H9 (cell line): ENCODE data around the gene GDI1. TPM values are rescaled to one million over a fixed set of nuclear protein-coding genes. Genes with fewer than 3 reads are reported as not detected.

Source experiments
- DNase-seq: peaks from one replicate; pipeline ENCODE4 v3.0.0-alpha.2; 2017
- H2AFZ ChIP-seq: one replicate; pipeline ENCODE4 v1.6.1; 2013; ENCODE audit warnings: mild to moderate bottlenecking, low read length, control low read depth, moderate library complexity
- H2AK5ac ChIP-seq: 2 replicates; pipeline ENCODE4 v1.6.1; 2013; ENCODE audit warnings: low read length, control low read depth, mixed read lengths; ENCODE audit not compliant: insufficient read length
- H2BK120ac ChIP-seq: one replicate; pipeline ENCODE4 v1.6.1; 2013; ENCODE audit warnings: low read depth, mild to moderate bottlenecking, low read length, control low read depth, inconsistent platforms; ENCODE audit not compliant: poor library complexity, severe bottlenecking
- H2BK12ac ChIP-seq: 2 replicates; pipeline ENCODE4 v1.6.1; 2013; ENCODE audit warnings: low read length, control low read depth, mixed read lengths, low read depth; ENCODE audit not compliant: insufficient read length
- H2BK15ac ChIP-seq: 2 replicates; pipeline ENCODE4 v1.6.1; 2013; ENCODE audit warnings: low read depth, low read length, control low read depth
- H2BK20ac ChIP-seq: one replicate; pipeline ENCODE4 v1.6.1; 2013; ENCODE audit warnings: low read depth, mild to moderate bottlenecking, low read length, control low read depth, inconsistent platforms; ENCODE audit not compliant: poor library complexity, severe bottlenecking
- H2BK5ac ChIP-seq: 2 replicates; pipeline ENCODE4 v1.6.1; 2013; ENCODE audit warnings: low read length, control low read depth, mixed read lengths; ENCODE audit not compliant: insufficient read length
- H3K14ac ChIP-seq: 2 replicates; pipeline ENCODE4 v1.6.1; 2013; ENCODE audit warnings: low read length, control low read depth; ENCODE audit not compliant: insufficient read depth
- H3K18ac ChIP-seq: 2 replicates; pipeline ENCODE4 v1.6.1; 2013; ENCODE audit warnings: low read depth, mild to moderate bottlenecking, mixed read lengths, low read length, control low read depth; ENCODE audit not compliant: insufficient read length
- H3K23ac ChIP-seq: 2 replicates; pipeline ENCODE4 v1.6.1; 2013; ENCODE audit warnings: low read length, control low read depth, mixed read lengths, low read depth; ENCODE audit not compliant: insufficient read length
- H3K23me2 ChIP-seq: 2 replicates; pipeline ENCODE4 v1.6.1; 2013; ENCODE audit warnings: low read depth, mild to moderate bottlenecking, mixed read lengths, low read length, control low read depth; ENCODE audit not compliant: insufficient read length, poor library complexity, severe bottlenecking
- H3K27ac ChIP-seq: 2 replicates; pipeline ENCODE4 v1.5.1; 2013; ENCODE audit warnings: low read length, control low read depth, mixed read lengths, low read depth; ENCODE audit not compliant: insufficient read length
- H3K27me3 ChIP-seq: 2 replicates; pipeline ENCODE4 v1.6.1; 2013; ENCODE audit warnings: low read length, control low read depth, inconsistent platforms; ENCODE audit not compliant: insufficient read depth
- H3K4ac ChIP-seq: 2 replicates; pipeline ENCODE4 v1.6.1; 2013; ENCODE audit warnings: low read depth, mild to moderate bottlenecking, control low read depth, inconsistent platforms, low read length, moderate library complexity
- H3K4me1 ChIP-seq: 2 replicates; pipeline ENCODE4 v1.6.1; 2013; ENCODE audit warnings: low read length, control low read depth, inconsistent platforms; ENCODE audit not compliant: insufficient read depth
- H3K4me2 ChIP-seq: 2 replicates; pipeline ENCODE4 v1.6.1; 2013; ENCODE audit warnings: low read length, control low read depth, mixed read lengths; ENCODE audit not compliant: insufficient read length, insufficient read depth
- H3K56ac ChIP-seq: 2 replicates; pipeline ENCODE4 v1.6.1; 2013; ENCODE audit warnings: low read depth, mild to moderate bottlenecking, mixed read lengths, low read length, control low read depth; ENCODE audit not compliant: insufficient read length
- H3K79me1 ChIP-seq: 2 replicates; pipeline ENCODE4 v1.6.1; 2013; ENCODE audit warnings: low read depth, mild to moderate bottlenecking, moderate library complexity, low read length, control low read depth, inconsistent platforms; ENCODE audit not compliant: insufficient read depth, poor library complexity, severe bottlenecking
- H3K79me2 ChIP-seq: 2 replicates; pipeline ENCODE4 v1.6.1; 2013; ENCODE audit warnings: low read length, control low read depth, inconsistent platforms; ENCODE audit not compliant: insufficient read depth
- H3K9ac ChIP-seq: 2 replicates; pipeline ENCODE4 v1.6.1; 2013; ENCODE audit warnings: low read length, control low read depth, mixed read lengths; ENCODE audit not compliant: insufficient read length; ENCODE audit errors: extremely low read depth
- H3K9me3 ChIP-seq: one replicate; pipeline ENCODE4 v1.6.1; 2013; ENCODE audit warnings: low read depth, low read length, inconsistent platforms; ENCODE audit not compliant: control insufficient read depth
- H3T11ph ChIP-seq: one replicate; pipeline ENCODE4 v1.6.1; 2013; ENCODE audit warnings: mild to moderate bottlenecking, low read length, control low read depth, inconsistent platforms
- H4K20me1 ChIP-seq: one replicate; pipeline ENCODE4 v1.6.1; 2013; ENCODE audit not compliant: control insufficient read depth, insufficient read length, insufficient read depth
- H4K5ac ChIP-seq: 2 replicates; pipeline ENCODE4 v1.6.1; 2013; ENCODE audit warnings: low read depth, mild to moderate bottlenecking, mixed read lengths, low read length, control low read depth; ENCODE audit not compliant: insufficient read length
- H4K8ac ChIP-seq: replicated peaks from 2 replicates; pipeline ENCODE4 v1.6.1; 2013; ENCODE audit warnings: low read length, control low read depth, mixed read lengths, low read depth; ENCODE audit not compliant: insufficient read length
- H4K91ac ChIP-seq: 2 replicates; pipeline ENCODE4 v1.6.1; 2013; ENCODE audit warnings: low read depth, mild to moderate bottlenecking, moderate library complexity, mixed read lengths, low read length, control low read depth; ENCODE audit not compliant: insufficient read length
- H3K27ac Mint-ChIP-seq, 3 experiments: 2 replicates in 2 of 3; 3 replicates in 1 of 3; pipeline ENCODE4 v1.8.0; 2020 to 2021; ENCODE audit warnings: mixed read lengths in 3 of 3, mild to moderate bottlenecking in 1 of 3, moderate library complexity in 1 of 3
- H3K27me3 Mint-ChIP-seq: 2 replicates; pipeline ENCODE4 v1.8.0; 2021; ENCODE audit warnings: low read depth, mild to moderate bottlenecking, moderate library complexity, mixed read lengths
- H3K36me3 Mint-ChIP-seq, 3 experiments: 2 replicates in 2 of 3; 3 replicates in 1 of 3; pipeline ENCODE4 v1.8.0; 2020 to 2021; ENCODE audit warnings: low read depth in 3 of 3, mixed read lengths in 3 of 3; ENCODE audit not compliant: insufficient read depth in 1 of 3
- H3K4me1 Mint-ChIP-seq, 2 experiments: 2 replicates each; pipeline ENCODE4 v1.8.0; 2020; ENCODE audit warnings: mixed read lengths in 2 of 2
- H3K4me3 Mint-ChIP-seq, 2 experiments: 2 replicates in 1 of 2; 3 replicates in 1 of 2; pipeline ENCODE4 v1.8.0; 2020 to 2021; ENCODE audit warnings: mild to moderate bottlenecking in 2 of 2, mixed read lengths in 2 of 2, moderate library complexity in 1 of 2
- H3K9me3 Mint-ChIP-seq, 2 experiments: 2 replicates in 1 of 2; 3 replicates in 1 of 2; pipeline ENCODE4 v1.8.0; 2020; ENCODE audit warnings: mild to moderate bottlenecking in 2 of 2, mixed read lengths in 2 of 2, moderate library complexity in 1 of 2
- CTCF ChIP-seq: fragments of 200-600 bp; sonication (generic); conservative IDR thresholded peaks from 3 replicates; pipeline ENCODE4 v1.8.0; 2021; ENCODE audit warnings: antibody characterized with exemption, mild to moderate bottlenecking
- WGBS: extraction: QIAGEN DNeasy Blood & Tissue Kit; methylation state at CpG from one replicate; pipeline ENCODE4 v1.1.7; 2013; ENCODE audit warnings: missing lambda C conversion rate, low lambda C conversion rate, mixed read lengths; ENCODE audit not compliant: insufficient read length; ENCODE audit errors: extremely low coverage; 5-methylcytosine and 5-hydroxymethylcytosine counted together
- total RNA-seq: library from RNA; stranded (reverse); gene quantifications from 2 replicates; pipeline ENCODE4 v1.2.1, GENCODE V29; 2021

GDI1 gene
- total RNA-seq, 1 experiment from 2014 or later, result 111 TPM

- Mint-ChIP-seq H3K4me1 (no peaks in the 10 kb centered on the region), H3K36me3 (peaks cover 15 to 62% (median 56%) of the 10 kb centered on the region in 3 experiments), H3K27ac (no peak overlapping the region), H3K9me3 (peaks cover 55 to 86% of the 10 kb centered on the region in 2 experiments), H3K27me3 (no peaks in the 10 kb centered on the region; the same call in 1 of the 2 replicates), H3K4me3 (no peak overlapping the region)
- H3T11ph ChIP-seq, result no peak overlapping the region
- H3K4me1 ChIP-seq, result no peaks in the 10 kb centered on the region
- no peak for TF ChIP-seq CTCF
- H2BK5ac ChIP-seq, result no peak overlapping the region
- H3K27me3 ChIP-seq, result no peaks in the 10 kb centered on the region
- no peak overlapping the region for H3K9ac ChIP-seq
- H3K9me3 ChIP-seq, result peaks cover 27% of the 10 kb centered on the region
- H4K20me1 ChIP-seq, result no peaks in the 10 kb centered on the region
- H3K4ac ChIP-seq, result no peak overlapping the region
- no peaks in the 10 kb centered on the region for H3K79me2 ChIP-seq
- no peaks in the 10 kb centered on the region for H3K79me1 ChIP-seq
- H4K5ac ChIP-seq, result no peak overlapping the region
- no peak overlapping the region for H3K23ac ChIP-seq
- no peak overlapping the region for H2BK20ac ChIP-seq
- no CpG with 5 or more reads among the region's 9 CpGs for WGBS
- no peak overlapping the region for H2BK12ac ChIP-seq
- no peak overlapping the region for H2AFZ ChIP-seq
- no peak overlapping the region for H3K14ac ChIP-seq
- H4K8ac ChIP-seq, result no peak overlapping the region
- H3K56ac ChIP-seq, result no peak overlapping the region
- no peak overlapping the region for H4K91ac ChIP-seq
- no peak overlapping the region for H2BK15ac ChIP-seq
- DNase-seq, result no peak
- no peak overlapping the region for H2BK120ac ChIP-seq
- no peak overlapping the region for H3K4me2 ChIP-seq
- no peak overlapping the region for H3K27ac ChIP-seq
- H2AK5ac ChIP-seq, result no peak overlapping the region
- H3K18ac ChIP-seq, result no peak overlapping the region
- H3K23me2 ChIP-seq, result no peaks in the 10 kb centered on the region
These were observed 32.2 kb downstream of the GDI1 start for GRCh38 chrX:154469114-154469513.
